ENCODE measurements around the gene ARHGEF39.
"Not testable (repeated sequence)": the region's sequence is repeated elsewhere in the genome, so short reads cannot be mapped to it uniquely, and the experiment has no call there.

DNA sequence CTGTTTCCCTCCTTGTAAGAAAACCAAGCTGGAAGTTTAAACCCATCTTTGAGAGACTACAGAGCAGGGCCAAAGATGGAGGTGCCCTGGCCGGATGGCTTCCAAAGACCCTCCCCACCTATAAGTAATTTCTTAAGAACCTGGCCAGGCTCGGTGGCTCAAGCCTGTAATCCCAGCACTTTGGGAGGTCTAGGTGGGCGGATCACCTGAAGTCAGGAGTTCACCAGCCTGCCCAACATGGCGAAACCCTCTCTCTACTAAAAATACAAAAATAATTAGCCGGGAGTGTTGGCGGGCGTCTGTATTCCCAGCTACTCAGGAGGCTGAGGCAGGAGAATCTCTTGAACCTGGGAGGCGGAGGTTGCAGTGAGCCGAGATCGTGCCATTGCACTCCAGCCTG lies 19.3 kb downstream of the ARHGEF39 start:
- TF ChIP-seq, protein P1, sequence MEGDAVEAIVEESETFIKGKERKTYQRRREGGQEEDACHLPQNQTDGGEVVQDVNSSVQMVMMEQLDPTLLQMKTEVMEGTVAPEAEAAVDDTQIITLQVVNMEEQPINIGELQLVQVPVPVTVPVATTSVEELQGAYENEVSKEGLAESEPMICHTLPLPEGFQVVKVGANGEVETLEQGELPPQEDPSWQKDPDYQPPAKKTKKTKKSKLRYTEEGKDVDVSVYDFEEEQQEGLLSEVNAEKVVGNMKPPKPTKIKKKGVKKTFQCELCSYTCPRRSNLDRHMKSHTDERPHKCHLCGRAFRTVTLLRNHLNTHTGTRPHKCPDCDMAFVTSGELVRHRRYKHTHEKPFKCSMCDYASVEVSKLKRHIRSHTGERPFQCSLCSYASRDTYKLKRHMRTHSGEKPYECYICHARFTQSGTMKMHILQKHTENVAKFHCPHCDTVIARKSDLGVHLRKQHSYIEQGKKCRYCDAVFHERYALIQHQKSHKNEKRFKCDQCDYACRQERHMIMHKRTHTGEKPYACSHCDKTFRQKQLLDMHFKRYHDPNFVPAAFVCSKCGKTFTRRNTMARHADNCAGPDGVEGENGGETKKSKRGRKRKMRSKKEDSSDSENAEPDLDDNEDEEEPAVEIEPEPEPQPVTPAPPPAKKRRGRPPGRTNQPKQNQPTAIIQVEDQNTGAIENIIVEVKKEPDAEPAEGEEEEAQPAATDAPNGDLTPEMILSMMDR (IDR thresholded peaks at IDR 0.05; ENCODE audit: poor library complexity) = not testable (repeated sequence)
- TF ChIP-seq EZH2 (IDR thresholded peaks at IDR 0.05; ENCODE audit: borderline replicate concordance) = not testable (repeated sequence)

Measured in hepatocyte (in vitro differentiated cells).